CD14-positive monocyte (primary cell): Measurements from ENCODE around the gene SLC37A1. TPM values are rescaled to one million over a fixed set of nuclear protein-coding genes. Genes with fewer than 3 reads are reported as not detected.

Experiments
- DNase-seq, 3 donors: peaks; one replicate each; pipeline ENCODE4 v3.0.0-alpha.2; 2011 to 2022
- H2AFZ ChIP-seq: 2 replicates; pipeline ENCODE4 v1.6.0; 2012; ENCODE audit warnings: mild to moderate bottlenecking, low read depth, low read length, inconsistent platforms; ENCODE audit not compliant: insufficient read depth, poor library complexity, severe bottlenecking
- H3K27ac ChIP-seq, 2 donors: 1 replicate in 1 of 2; 2 replicates in 1 of 2; pipeline ENCODE4 v1.5.1; 2012 to 2013; ENCODE audit warnings: low read length in 2 of 2, control low read depth in 1 of 2, inconsistent platforms in 1 of 2, low read depth in 1 of 2, mild to moderate bottlenecking in 1 of 2
- H3K27me3 ChIP-seq, 2 donors: one replicate each; pipeline versions ENCODE4 v1.6.0 to v1.6.1; 2011 to 2013; ENCODE audit warnings: low read length in 2 of 2; ENCODE audit not compliant: control insufficient read depth in 2 of 2, insufficient read depth in 2 of 2
- H3K36me3 ChIP-seq, 2 donors: replicated peaks in 1 of 2; 1 replicate in 1 of 2; 2 replicates in 1 of 2; pipeline versions ENCODE4 v1.5.1 to v1.6.1; 2012 to 2013; ENCODE audit warnings: low read length in 2 of 2, control low read depth in 1 of 2, inconsistent platforms in 1 of 2, mild to moderate bottlenecking in 1 of 2; ENCODE audit not compliant: insufficient read depth in 2 of 2, control insufficient read depth in 1 of 2
- H3K4me1 ChIP-seq, 2 donors: 1 replicate in 1 of 2; 2 replicates in 1 of 2; pipeline versions ENCODE4 v1.5.1 to v1.6.1; 2012 to 2013; ENCODE audit warnings: low read length in 2 of 2, control low read depth in 1 of 2, inconsistent platforms in 1 of 2, mild to moderate bottlenecking in 1 of 2, moderate library complexity in 1 of 2; ENCODE audit not compliant: insufficient read depth in 2 of 2, control insufficient read depth in 1 of 2
- H3K4me2 ChIP-seq: replicated peaks from 2 replicates; pipeline ENCODE3; 2012; ENCODE audit warnings: low read length, moderate library complexity, mild to moderate bottlenecking; ENCODE audit not compliant: poor library complexity, severe bottlenecking; ENCODE audit errors: extremely low read depth
- H3K4me3 ChIP-seq, 3 experiments: fragments of 200-600 bp in 1 of 3; sonication (generic) in 1 of 3; replicated peaks in 1 of 3; 1 replicate in 2 of 3; 2 replicates in 1 of 3; pipeline ENCODE4 v1.5.1; 2011 to 2013; ENCODE audit warnings: low read length in 3 of 3, mild to moderate bottlenecking in 3 of 3, control low read depth in 2 of 3, low read depth in 2 of 3, inconsistent platforms in 1 of 3, moderate library complexity in 1 of 3
- H3K79me2 ChIP-seq: 2 replicates; pipeline ENCODE4 v1.6.0; 2012; ENCODE audit warnings: mild to moderate bottlenecking, control low read depth, inconsistent platforms, low read length, moderate library complexity; ENCODE audit not compliant: insufficient read depth
- H3K9ac ChIP-seq: 2 replicates; pipeline ENCODE4 v1.6.0; 2017; ENCODE audit warnings: low read length, mild to moderate bottlenecking; ENCODE audit not compliant: insufficient read depth, poor library complexity, severe bottlenecking
- H3K9me3 ChIP-seq, 2 donors: replicated peaks in 1 of 2; 1 replicate in 1 of 2; 2 replicates in 1 of 2; pipeline versions ENCODE4 v1.5.1 to v1.6.1; 2012 to 2013; ENCODE audit warnings: low read length in 2 of 2, control low read depth in 1 of 2; ENCODE audit not compliant: control insufficient read depth in 1 of 2, insufficient read depth in 1 of 2
- H4K20me1 ChIP-seq: 2 replicates; pipeline ENCODE4 v1.6.0; 2012; ENCODE audit warnings: mild to moderate bottlenecking, low read length, control low read depth, moderate library complexity; ENCODE audit not compliant: insufficient read depth
- H3K27ac Mint-ChIP-seq, 7 donors: one replicate each; pipeline ENCODE4 v1.8.0; 2020; ENCODE audit warnings: mild to moderate bottlenecking in 7 of 7, mixed read lengths in 7 of 7, moderate library complexity in 6 of 7, inconsistent platforms in 2 of 7
- H3K27me3 Mint-ChIP-seq, 3 donors: one replicate each; pipeline ENCODE4 v1.8.0; 2021 to 2022; ENCODE audit warnings: low read depth in 3 of 3, mild to moderate bottlenecking in 3 of 3, mixed read lengths in 3 of 3, moderate library complexity in 3 of 3, inconsistent platforms in 1 of 3
- H3K36me3 Mint-ChIP-seq, 2 donors: one replicate each; pipeline ENCODE4 v1.8.0; 2020; ENCODE audit warnings: mixed read lengths in 2 of 2, inconsistent platforms in 1 of 2, mild to moderate bottlenecking in 1 of 2
- H3K4me1 Mint-ChIP-seq: one replicate; pipeline ENCODE4 v1.8.0; 2020; ENCODE audit warnings: mild to moderate bottlenecking, mixed read lengths
- H3K4me3 Mint-ChIP-seq, 2 donors: one replicate each; pipeline ENCODE4 v1.8.0; 2020; ENCODE audit warnings: mild to moderate bottlenecking in 2 of 2, mixed read lengths in 2 of 2, moderate library complexity in 1 of 2
- H3K9me3 Mint-ChIP-seq, 7 donors: one replicate each; pipeline ENCODE4 v1.8.0; 2020 to 2022; ENCODE audit warnings: mixed read lengths in 7 of 7, mild to moderate bottlenecking in 6 of 7, moderate library complexity in 6 of 7, inconsistent platforms in 2 of 7
- WGBS: methylation state at CpG from one replicate; pipeline ENCODE4 v1.1.5; 2013; ENCODE audit warnings: missing lambda C conversion rate; ENCODE audit not compliant: insufficient coverage; 5-methylcytosine and 5-hydroxymethylcytosine counted together
- intact Hi-C, 2 donors: fragments of 100-400 bp; cut with micrococcal nuclease; formaldehyde crosslinking; loops; one replicate each; pipeline versions ENCODE4 v1.15.0 to v1.15.1; 2023
- polyA plus RNA-seq, 3 donors: library from polyadenylated mRNA; depleted of rRNA in 1 of 3; unstranded in 2 of 3; stranded (reverse) in 1 of 3; fragments of 300-500 nt in 2 of 3; fragments of >200 nt in 1 of 3; fragmentation: Illumina TruSeq in 2 of 3; gene quantifications; 1 replicate in 2 of 3; 2 replicates in 1 of 3; pipeline ENCODE4 v1.2.3, GENCODE V29; 2012 to 2021
- TF ChIP-seq, protein P1 (sequence below): fragments of 200-600 bp; IDR thresholded peaks from one replicate; pipeline ENCODE4 v1.8.0; 2022; ENCODE audit warnings: antibody characterized with exemption, mild to moderate bottlenecking

The SLC37A1 gene
- polyA plus RNA-seq, 3 donors = 2.7 to 12.4 (median 4.3) TPM

DNA sequence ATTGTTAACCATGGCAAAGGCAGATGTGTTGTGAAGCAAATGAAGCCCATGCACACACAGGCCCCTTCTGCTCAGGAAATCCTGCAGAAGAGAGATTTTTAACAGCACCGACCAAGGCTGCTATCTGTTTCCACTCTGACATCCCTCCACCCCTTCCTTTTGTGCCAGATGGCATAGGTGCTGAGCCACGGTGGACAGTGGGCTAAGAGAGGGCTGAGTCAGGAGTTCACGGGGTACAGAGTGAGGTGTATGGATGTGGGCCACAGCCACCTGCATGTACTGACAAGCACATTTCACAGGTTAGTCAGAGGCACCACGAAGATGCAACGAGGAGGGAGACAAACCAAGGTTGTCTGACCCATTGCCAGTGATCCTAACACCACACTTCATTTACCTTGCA is 27.1 kb upstream of the SLC37A1 start:
- H3K27ac Mint-ChIP-seq = no peak overlapping the region
- H3K4me3 Mint-ChIP-seq = no peak overlapping the region
- intact Hi-C loops = no loop called here
- Histone ChIP-seq H3K4me1 (no peaks in the 10 kb centered on the region), H3K9ac (no peak overlapping the region), H3K4me3 (no peak overlapping the region), H3K79me2 (no peaks in the 10 kb centered on the region), H2AFZ (no peak overlapping the region), H3K9me3 (no peaks in the 10 kb centered on the region), H3K36me3 (no peaks in the 10 kb centered on the region), H3K27me3 (no peaks in the 10 kb centered on the region), H4K20me1 (no peaks in the 10 kb centered on the region), H3K27ac (no peak overlapping the region), H3K4me2 (no peak overlapping the region)
- no peak for DNase-seq
- H3K36me3 Mint-ChIP-seq = no peaks in the 10 kb centered on the region
- no peaks in the 10 kb centered on the region for H3K27me3 Mint-ChIP-seq
- 0% methylated on average over 2 of the region's 5 CpGs for WGBS
- TF ChIP-seq, protein P1, sequence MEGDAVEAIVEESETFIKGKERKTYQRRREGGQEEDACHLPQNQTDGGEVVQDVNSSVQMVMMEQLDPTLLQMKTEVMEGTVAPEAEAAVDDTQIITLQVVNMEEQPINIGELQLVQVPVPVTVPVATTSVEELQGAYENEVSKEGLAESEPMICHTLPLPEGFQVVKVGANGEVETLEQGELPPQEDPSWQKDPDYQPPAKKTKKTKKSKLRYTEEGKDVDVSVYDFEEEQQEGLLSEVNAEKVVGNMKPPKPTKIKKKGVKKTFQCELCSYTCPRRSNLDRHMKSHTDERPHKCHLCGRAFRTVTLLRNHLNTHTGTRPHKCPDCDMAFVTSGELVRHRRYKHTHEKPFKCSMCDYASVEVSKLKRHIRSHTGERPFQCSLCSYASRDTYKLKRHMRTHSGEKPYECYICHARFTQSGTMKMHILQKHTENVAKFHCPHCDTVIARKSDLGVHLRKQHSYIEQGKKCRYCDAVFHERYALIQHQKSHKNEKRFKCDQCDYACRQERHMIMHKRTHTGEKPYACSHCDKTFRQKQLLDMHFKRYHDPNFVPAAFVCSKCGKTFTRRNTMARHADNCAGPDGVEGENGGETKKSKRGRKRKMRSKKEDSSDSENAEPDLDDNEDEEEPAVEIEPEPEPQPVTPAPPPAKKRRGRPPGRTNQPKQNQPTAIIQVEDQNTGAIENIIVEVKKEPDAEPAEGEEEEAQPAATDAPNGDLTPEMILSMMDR = no peak
- no peaks in the 10 kb centered on the region for H3K4me1 Mint-ChIP-seq
- peaks cover 0 to 7% (median 6%) of the 10 kb centered on the region in 7 donors for H3K9me3 Mint-ChIP-seq

DNA sequence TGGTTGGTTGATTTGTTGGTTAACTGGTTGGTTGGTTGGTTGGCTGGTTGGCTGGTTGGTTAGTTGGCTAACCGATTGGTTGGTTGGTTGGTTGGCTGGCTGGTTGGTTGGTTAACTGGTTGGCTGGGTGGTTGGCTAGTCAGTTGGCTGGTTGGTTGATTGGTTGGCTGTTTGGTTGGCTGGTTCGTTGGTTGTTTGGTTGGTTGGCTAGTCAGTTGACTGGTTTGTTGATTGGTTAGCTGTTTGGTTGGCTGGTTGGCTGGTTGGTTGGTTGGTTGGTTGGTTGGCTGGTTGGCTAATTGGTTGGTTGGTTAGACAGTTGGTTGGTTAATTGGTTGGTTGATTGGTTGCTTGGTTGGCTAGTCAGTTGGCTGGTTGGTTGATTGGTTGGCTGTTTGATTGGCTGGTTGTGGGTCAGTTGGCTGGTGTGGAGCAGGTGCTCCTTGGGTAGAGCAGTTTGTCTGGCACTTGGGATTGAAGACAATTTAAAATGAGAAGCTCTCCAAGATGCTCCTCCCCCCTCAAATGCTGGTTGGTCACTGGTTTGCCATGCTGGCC is 24.6 kb upstream of the SLC37A1 start:
- Histone ChIP-seq H3K27ac (no peak overlapping the region), H3K4me1 (no peaks in the 10 kb centered on the region), H3K79me2 (no peaks in the 10 kb centered on the region), H3K4me3 (no peak overlapping the region), H3K27me3 (peaks cover 0 to 3% of the 10 kb centered on the region in 2 donors), H2AFZ (no peak overlapping the region), H3K36me3 (no peaks in the 10 kb centered on the region), H3K4me2 (no peak overlapping the region), H3K9me3 (no peaks in the 10 kb centered on the region), H3K9ac (no peak overlapping the region), H4K20me1 (no peaks in the 10 kb centered on the region)
- TF ChIP-seq, protein P1 = no peak
- Mint-ChIP-seq H3K27ac (no peak overlapping the region), H3K27me3 (peaks cover 0 to 2% (median 0%) of the 10 kb centered on the region in 3 donors), H3K36me3 (no peaks in the 10 kb centered on the region), H3K9me3 (peaks cover 0 to 7% (median 6%) of the 10 kb centered on the region in 7 donors), H3K4me1 (peaks cover 5% of the 10 kb centered on the region), H3K4me3 (no peak overlapping the region)
- 42% methylated on average over 2 of the region's 2 CpGs for WGBS
- no peak for DNase-seq
- intact Hi-C loops = no loop called here
